SK-N-MC (cell line): ENCODE results near the gene DNAH10.

Experiments
- DNase-seq: peaks from one replicate; pipeline ENCODE4 v3.0.0-alpha.2; 2011; ENCODE audit warnings: low read depth, low spot score
- H3K27ac ChIP-seq: fragments of 200-600 bp; sonication (generic); 2 replicates; pipeline ENCODE4 v1.5.1; 2016; ENCODE audit warnings: mixed run types
- H3K36me3 ChIP-seq: fragments of 200-600 bp; sonication (generic); 2 replicates; pipeline ENCODE4 v1.6.1; 2017; ENCODE audit warnings: antibody characterized with exemption, low read length, mixed read lengths; ENCODE audit not compliant: insufficient read depth
- H3K4me3 ChIP-seq: fragments of 200-600 bp; sonication (generic); 2 replicates; pipeline ENCODE4 v1.5.1; 2016
- H3K9ac ChIP-seq: fragments of 200-600 bp; sonication (generic); 2 replicates; pipeline ENCODE4 v1.8.0; 2017; ENCODE audit warnings: mixed run types, mixed read lengths; ENCODE audit not compliant: insufficient read length
- H3K9me3 ChIP-seq: fragments of 200-600 bp; sonication (generic); 2 replicates; pipeline ENCODE4 v1.6.1; 2017; ENCODE audit warnings: low read depth, mild to moderate bottlenecking, antibody characterized with exemption, low read length, moderate library complexity, mixed read lengths
- EZH2 ChIP-seq: fragments of 200-600 bp; sonication (generic); IDR thresholded peaks from one replicate; pipeline ENCODE4 v1.6.1; 2017; ENCODE audit warnings: antibody characterized with exemption
- FOXP2 ChIP-seq: optimal IDR thresholded peaks from 2 replicates; pipeline ENCODE3; 2011; ENCODE audit warnings: mild to moderate bottlenecking, moderate library complexity; ENCODE audit not compliant: insufficient read depth; ENCODE audit errors: extremely low read length, control extremely low read depth
- POLR2AphosphoS5 ChIP-seq: IDR thresholded peaks from 2 replicates; pipeline ENCODE4 v1.6.1; 2012; ENCODE audit warnings: mild to moderate bottlenecking, low read depth, low read length, borderline replicate concordance

The DNAH10 gene

DNA sequence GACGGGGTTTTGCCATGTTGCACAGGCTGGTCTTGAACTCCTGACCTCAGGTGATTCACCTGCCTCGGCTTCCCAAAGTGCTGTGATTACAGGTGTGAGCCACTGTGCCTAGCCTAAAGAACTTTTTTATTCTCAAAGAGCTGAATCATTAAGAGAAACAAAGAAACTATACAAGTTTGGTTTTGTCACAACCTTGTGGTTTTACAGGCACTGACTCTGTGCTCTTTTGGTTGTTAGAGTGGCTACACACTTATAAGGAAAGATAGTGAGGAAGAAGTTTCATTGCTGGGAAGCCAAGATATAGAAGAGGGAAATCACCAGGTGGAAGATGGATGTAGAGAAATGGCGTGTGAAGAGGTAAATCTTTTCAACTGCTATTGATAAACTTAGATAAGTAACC is 10.1 kb upstream of the DNAH10 start:
- H3K36me3 ChIP-seq: peaks cover 34% of the 10 kb centered on the region
- TF ChIP-seq POLR2AphosphoS5: no peak
- TF ChIP-seq EZH2: no peak
- no peak for TF ChIP-seq FOXP2
- no peak for DNase-seq
- no peak overlapping the region for H3K27ac ChIP-seq
- H3K9ac ChIP-seq: no peak overlapping the region
- no peaks in the 10 kb centered on the region for H3K9me3 ChIP-seq
- H3K4me3 ChIP-seq: no peak overlapping the region

GRCh38 chr12:123754041-123754772 is 7.9 kb upstream of the DNAH10 start:
- TF ChIP-seq FOXP2: no peak

DNA sequence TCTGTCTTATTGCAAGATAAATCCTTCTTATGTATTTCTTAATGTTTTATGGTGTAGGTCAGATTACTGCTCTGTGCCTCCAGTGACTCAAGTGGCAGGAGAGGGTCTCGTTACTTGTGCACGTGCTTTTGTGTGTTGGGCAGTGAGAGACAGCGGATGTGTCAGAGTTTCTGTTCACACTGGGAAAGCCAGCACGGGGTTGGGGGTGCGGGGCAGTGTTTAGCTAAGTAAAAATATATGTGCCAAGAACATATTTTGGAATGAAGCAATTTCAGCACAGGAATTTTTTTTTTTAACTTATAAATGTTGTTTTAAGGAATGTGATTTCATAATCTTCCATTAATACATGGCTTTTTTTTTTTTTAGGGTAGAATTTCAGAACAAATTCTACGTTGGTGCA is 4.5 kb upstream of the DNAH10 start:
- H3K9me3 ChIP-seq: no peaks in the 10 kb centered on the region
- peaks cover 11% of the 10 kb centered on the region for H3K36me3 ChIP-seq
- H3K9ac ChIP-seq: no peak overlapping the region
- no peak overlapping the region for H3K4me3 ChIP-seq
- TF ChIP-seq POLR2AphosphoS5: no peak
- TF ChIP-seq FOXP2: no peak
- no peak for TF ChIP-seq EZH2
- H3K27ac ChIP-seq: no peak overlapping the region
- DNase-seq: no peak

More at GRCh38 chr12:123754041-123754772, 7.9 kb upstream of the DNAH10 start:
- Histone ChIP-seq H3K4me3 (no peak overlapping the region), H3K27ac (no peak overlapping the region), H3K9me3 (no peaks in the 10 kb centered on the region), H3K36me3 (peaks cover 22% of the 10 kb centered on the region), H3K9ac (no peak overlapping the region)
- DNase-seq: no peak

GRCh38 chr12:123760267-123760938 is 1.7 kb upstream of the DNAH10 start:
- Histone ChIP-seq H3K36me3 (no peaks in the 10 kb centered on the region; the same call in 1 of the 2 replicates), H3K4me3 (no peak overlapping the region), H3K27ac (no peak overlapping the region), H3K9ac (no peak overlapping the region), H3K9me3 (no peaks in the 10 kb centered on the region)
- DNase-seq: no peak
- TF ChIP-seq POLR2AphosphoS5: no peak
- TF ChIP-seq EZH2: no peak
- no peak for TF ChIP-seq FOXP2

DNA sequence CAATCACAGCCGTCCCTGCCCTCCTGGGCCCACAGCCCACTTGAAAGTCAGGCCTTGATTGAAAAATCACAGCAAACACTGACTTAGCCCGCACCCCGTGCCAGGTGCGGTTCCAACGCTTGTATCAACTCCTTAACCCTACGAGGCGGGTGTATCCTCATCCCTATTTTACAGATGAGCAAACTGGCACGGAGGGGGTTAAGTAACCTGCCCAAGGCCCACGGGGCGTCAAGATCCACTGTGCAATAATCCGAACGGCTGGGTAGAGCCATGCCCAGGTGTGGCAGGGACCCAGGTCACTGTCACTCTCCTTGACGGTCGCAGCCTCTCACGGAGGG is 583 bp downstream of the DNAH10 start:
- no peak for TF ChIP-seq FOXP2
- no peak for TF ChIP-seq EZH2
- no peak for TF ChIP-seq POLR2AphosphoS5
- Histone ChIP-seq H3K9ac (no peak overlapping the region), H3K9me3 (no peaks in the 10 kb centered on the region), H3K27ac (no peak overlapping the region), H3K36me3 (no peaks in the 10 kb centered on the region; the same call in 1 of the 2 replicates), H3K4me3 (no peak overlapping the region)
- no peak for DNase-seq

DNA sequence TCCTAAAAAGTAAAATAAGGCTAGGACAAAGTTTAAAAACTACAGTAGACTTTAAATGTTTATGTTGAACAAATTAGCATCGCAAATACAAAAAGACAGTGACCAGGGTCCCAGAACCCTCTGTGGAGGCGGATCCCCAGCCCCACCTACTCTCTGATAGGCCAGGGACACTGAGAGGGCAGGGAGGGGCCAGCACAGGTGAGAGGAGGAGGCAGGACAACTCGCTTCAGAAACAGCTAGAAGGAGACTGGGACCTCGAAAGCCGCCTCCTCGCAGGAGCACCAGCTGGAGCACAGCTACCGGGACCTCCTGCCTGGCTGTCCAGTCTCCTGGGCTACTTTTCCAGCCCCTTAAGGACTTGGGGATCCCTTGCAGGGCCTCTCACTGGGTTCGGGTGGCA is 992 bp downstream of the DNAH10 start:
- Histone ChIP-seq H3K27ac (no peak overlapping the region), H3K4me3 (no peak overlapping the region), H3K9ac (no peak overlapping the region), H3K9me3 (no peaks in the 10 kb centered on the region), H3K36me3 (no peaks in the 10 kb centered on the region; the same call in 1 of the 2 replicates)
- TF ChIP-seq POLR2AphosphoS5 (no peak), FOXP2 (no peak), EZH2 (no peak)
- DNase-seq: no peak

DNA sequence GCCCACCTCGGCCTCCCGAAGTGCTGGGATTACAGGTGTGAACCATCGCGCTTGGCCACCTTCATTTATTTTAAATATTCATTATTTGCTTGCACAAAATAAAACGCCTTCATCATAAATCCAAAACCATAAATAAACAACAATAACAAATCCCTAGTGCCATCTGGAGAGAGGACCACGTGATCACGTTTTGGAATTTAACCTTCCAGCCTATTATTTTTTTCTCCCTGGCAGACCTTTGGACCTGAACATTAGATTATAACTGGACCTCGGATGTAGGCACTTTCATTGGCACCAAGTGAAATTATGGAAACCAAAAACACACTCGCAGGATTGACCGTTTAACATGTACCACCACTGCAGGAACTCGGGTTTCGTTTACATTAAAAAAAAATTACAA is 2.0 kb downstream of the DNAH10 start:
- Histone ChIP-seq H3K36me3 (no peaks in the 10 kb centered on the region), H3K9me3 (no peaks in the 10 kb centered on the region), H3K27ac (no peak overlapping the region), H3K4me3 (no peak overlapping the region), H3K9ac (no peak overlapping the region)
- no peak for DNase-seq
- TF ChIP-seq POLR2AphosphoS5 (no peak), FOXP2 (no peak), EZH2 (no peak)

- no peak overlapping the region for H3K4me3 ChIP-seq
- DNase-seq: no peak
- H3K36me3 ChIP-seq: no peaks in the 10 kb centered on the region
- no peak overlapping the region for H3K27ac ChIP-seq
- H3K9ac ChIP-seq: no peak overlapping the region
- no peaks in the 10 kb centered on the region for H3K9me3 ChIP-seq
- TF ChIP-seq FOXP2: no peak
- no peak for TF ChIP-seq EZH2
- no peak for TF ChIP-seq POLR2AphosphoS5
Measured at GRCh38 chr12:123765504-123766035, 3.5 kb downstream of the DNAH10 start.
